CD14-positive monocyte (primary cell): Measurements from ENCODE around the gene GPR158. TPM values are rescaled to one million over a fixed set of nuclear protein-coding genes. Genes with fewer than 3 reads are reported as not detected.

ENCODE experiments used
- DNase-seq, 3 donors: peaks; one replicate each; pipeline ENCODE4 v3.0.0-alpha.2; 2011 to 2022
- H2AFZ ChIP-seq: 2 replicates; pipeline ENCODE4 v1.6.0; 2012; ENCODE audit warnings: mild to moderate bottlenecking, low read depth, low read length, inconsistent platforms; ENCODE audit not compliant: insufficient read depth, poor library complexity, severe bottlenecking
- H3K27ac ChIP-seq, 2 donors: 1 replicate in 1 of 2; 2 replicates in 1 of 2; pipeline ENCODE4 v1.5.1; 2012 to 2013; ENCODE audit warnings: low read length in 2 of 2, control low read depth in 1 of 2, inconsistent platforms in 1 of 2, low read depth in 1 of 2, mild to moderate bottlenecking in 1 of 2
- H3K27me3 ChIP-seq, 2 donors: one replicate each; pipeline versions ENCODE4 v1.6.0 to v1.6.1; 2011 to 2013; ENCODE audit warnings: low read length in 2 of 2; ENCODE audit not compliant: control insufficient read depth in 2 of 2, insufficient read depth in 2 of 2
- H3K36me3 ChIP-seq, 2 donors: replicated peaks in 1 of 2; 1 replicate in 1 of 2; 2 replicates in 1 of 2; pipeline versions ENCODE4 v1.5.1 to v1.6.1; 2012 to 2013; ENCODE audit warnings: low read length in 2 of 2, control low read depth in 1 of 2, inconsistent platforms in 1 of 2, mild to moderate bottlenecking in 1 of 2; ENCODE audit not compliant: insufficient read depth in 2 of 2, control insufficient read depth in 1 of 2
- H3K4me1 ChIP-seq, 2 donors: 1 replicate in 1 of 2; 2 replicates in 1 of 2; pipeline versions ENCODE4 v1.5.1 to v1.6.1; 2012 to 2013; ENCODE audit warnings: low read length in 2 of 2, control low read depth in 1 of 2, inconsistent platforms in 1 of 2, mild to moderate bottlenecking in 1 of 2, moderate library complexity in 1 of 2; ENCODE audit not compliant: insufficient read depth in 2 of 2, control insufficient read depth in 1 of 2
- H3K4me2 ChIP-seq: replicated peaks from 2 replicates; pipeline ENCODE3; 2012; ENCODE audit warnings: low read length, moderate library complexity, mild to moderate bottlenecking; ENCODE audit not compliant: poor library complexity, severe bottlenecking; ENCODE audit errors: extremely low read depth
- H3K4me3 ChIP-seq, 3 experiments: fragments of 200-600 bp in 1 of 3; sonication (generic) in 1 of 3; replicated peaks in 1 of 3; 1 replicate in 2 of 3; 2 replicates in 1 of 3; pipeline ENCODE4 v1.5.1; 2011 to 2013; ENCODE audit warnings: low read length in 3 of 3, mild to moderate bottlenecking in 3 of 3, control low read depth in 2 of 3, low read depth in 2 of 3, inconsistent platforms in 1 of 3, moderate library complexity in 1 of 3
- H3K79me2 ChIP-seq: 2 replicates; pipeline ENCODE4 v1.6.0; 2012; ENCODE audit warnings: mild to moderate bottlenecking, control low read depth, inconsistent platforms, low read length, moderate library complexity; ENCODE audit not compliant: insufficient read depth
- H3K9ac ChIP-seq: 2 replicates; pipeline ENCODE4 v1.6.0; 2017; ENCODE audit warnings: low read length, mild to moderate bottlenecking; ENCODE audit not compliant: insufficient read depth, poor library complexity, severe bottlenecking
- H3K9me3 ChIP-seq, 2 donors: replicated peaks in 1 of 2; 1 replicate in 1 of 2; 2 replicates in 1 of 2; pipeline versions ENCODE4 v1.5.1 to v1.6.1; 2012 to 2013; ENCODE audit warnings: low read length in 2 of 2, control low read depth in 1 of 2; ENCODE audit not compliant: control insufficient read depth in 1 of 2, insufficient read depth in 1 of 2
- H4K20me1 ChIP-seq: 2 replicates; pipeline ENCODE4 v1.6.0; 2012; ENCODE audit warnings: mild to moderate bottlenecking, low read length, control low read depth, moderate library complexity; ENCODE audit not compliant: insufficient read depth
- H3K27ac Mint-ChIP-seq, 7 donors: one replicate each; pipeline ENCODE4 v1.8.0; 2020; ENCODE audit warnings: mild to moderate bottlenecking in 7 of 7, mixed read lengths in 7 of 7, moderate library complexity in 6 of 7, inconsistent platforms in 2 of 7
- H3K27me3 Mint-ChIP-seq, 3 donors: one replicate each; pipeline ENCODE4 v1.8.0; 2021 to 2022; ENCODE audit warnings: low read depth in 3 of 3, mild to moderate bottlenecking in 3 of 3, mixed read lengths in 3 of 3, moderate library complexity in 3 of 3, inconsistent platforms in 1 of 3
- H3K36me3 Mint-ChIP-seq, 2 donors: one replicate each; pipeline ENCODE4 v1.8.0; 2020; ENCODE audit warnings: mixed read lengths in 2 of 2, inconsistent platforms in 1 of 2, mild to moderate bottlenecking in 1 of 2
- H3K4me1 Mint-ChIP-seq: one replicate; pipeline ENCODE4 v1.8.0; 2020; ENCODE audit warnings: mild to moderate bottlenecking, mixed read lengths
- H3K4me3 Mint-ChIP-seq, 2 donors: one replicate each; pipeline ENCODE4 v1.8.0; 2020; ENCODE audit warnings: mild to moderate bottlenecking in 2 of 2, mixed read lengths in 2 of 2, moderate library complexity in 1 of 2
- H3K9me3 Mint-ChIP-seq, 7 donors: one replicate each; pipeline ENCODE4 v1.8.0; 2020 to 2022; ENCODE audit warnings: mixed read lengths in 7 of 7, mild to moderate bottlenecking in 6 of 7, moderate library complexity in 6 of 7, inconsistent platforms in 2 of 7
- WGBS: methylation state at CpG from one replicate; pipeline ENCODE4 v1.1.5; 2013; ENCODE audit warnings: missing lambda C conversion rate; ENCODE audit not compliant: insufficient coverage; 5-methylcytosine and 5-hydroxymethylcytosine counted together
- intact Hi-C, 2 donors: fragments of 100-400 bp; cut with micrococcal nuclease; formaldehyde crosslinking; loops; one replicate each; pipeline versions ENCODE4 v1.15.0 to v1.15.1; 2023
- polyA plus RNA-seq, 3 donors: library from polyadenylated mRNA; depleted of rRNA in 1 of 3; unstranded in 2 of 3; stranded (reverse) in 1 of 3; fragments of 300-500 nt in 2 of 3; fragments of >200 nt in 1 of 3; fragmentation: Illumina TruSeq in 2 of 3; gene quantifications; 1 replicate in 2 of 3; 2 replicates in 1 of 3; pipeline ENCODE4 v1.2.3, GENCODE V29; 2012 to 2021
- TF ChIP-seq, protein P1 (sequence below): fragments of 200-600 bp; IDR thresholded peaks from one replicate; pipeline ENCODE4 v1.8.0; 2022; ENCODE audit warnings: antibody characterized with exemption, mild to moderate bottlenecking

GPR158 gene
- polyA plus RNA-seq, 3 donors: not detected

DNA sequence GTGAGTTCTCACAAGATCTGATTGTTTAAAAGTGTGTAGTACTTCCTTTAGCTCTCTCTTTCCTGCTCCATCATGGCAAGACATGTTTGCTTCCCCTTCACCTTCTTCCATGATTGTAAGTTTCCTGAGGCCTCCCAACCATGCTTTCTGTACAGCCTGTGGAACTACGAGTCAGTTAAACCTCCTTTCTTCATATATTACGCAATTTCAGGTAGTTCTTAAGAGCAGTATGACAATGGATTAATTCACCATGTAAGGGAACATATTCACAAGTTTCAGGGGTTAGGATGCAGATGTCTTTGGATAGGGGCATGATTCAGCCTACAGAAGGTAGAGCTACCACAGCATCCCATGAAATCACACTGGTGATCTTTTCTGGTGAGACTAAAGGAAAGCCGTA lies 174.7 kb downstream of the GPR158 start:
- Mint-ChIP-seq H3K27me3 (no peaks in the 10 kb centered on the region), H3K27ac (no peak overlapping the region), H3K4me3 (no peak overlapping the region), H3K9me3 (peaks cover 2 to 11% (median 4%) of the 10 kb centered on the region in 7 donors), H3K36me3 (no peaks in the 10 kb centered on the region), H3K4me1 (no peaks in the 10 kb centered on the region)
- intact Hi-C loops: no loop called here
- no peak overlapping the region for H3K4me2 ChIP-seq
- no peaks in the 10 kb centered on the region for H3K79me2 ChIP-seq
- H3K4me1 ChIP-seq: no peaks in the 10 kb centered on the region
- no peak overlapping the region for H3K9ac ChIP-seq
- no peaks in the 10 kb centered on the region for H3K27me3 ChIP-seq
- no peak for DNase-seq
- H3K9me3 ChIP-seq: no peaks in the 10 kb centered on the region
- 86% methylated on average over 1 of the region's 3 CpGs for WGBS
- H3K4me3 ChIP-seq: no peak overlapping the region
- H3K36me3 ChIP-seq: no peaks in the 10 kb centered on the region
- no peak overlapping the region for H3K27ac ChIP-seq
- TF ChIP-seq, protein P1, sequence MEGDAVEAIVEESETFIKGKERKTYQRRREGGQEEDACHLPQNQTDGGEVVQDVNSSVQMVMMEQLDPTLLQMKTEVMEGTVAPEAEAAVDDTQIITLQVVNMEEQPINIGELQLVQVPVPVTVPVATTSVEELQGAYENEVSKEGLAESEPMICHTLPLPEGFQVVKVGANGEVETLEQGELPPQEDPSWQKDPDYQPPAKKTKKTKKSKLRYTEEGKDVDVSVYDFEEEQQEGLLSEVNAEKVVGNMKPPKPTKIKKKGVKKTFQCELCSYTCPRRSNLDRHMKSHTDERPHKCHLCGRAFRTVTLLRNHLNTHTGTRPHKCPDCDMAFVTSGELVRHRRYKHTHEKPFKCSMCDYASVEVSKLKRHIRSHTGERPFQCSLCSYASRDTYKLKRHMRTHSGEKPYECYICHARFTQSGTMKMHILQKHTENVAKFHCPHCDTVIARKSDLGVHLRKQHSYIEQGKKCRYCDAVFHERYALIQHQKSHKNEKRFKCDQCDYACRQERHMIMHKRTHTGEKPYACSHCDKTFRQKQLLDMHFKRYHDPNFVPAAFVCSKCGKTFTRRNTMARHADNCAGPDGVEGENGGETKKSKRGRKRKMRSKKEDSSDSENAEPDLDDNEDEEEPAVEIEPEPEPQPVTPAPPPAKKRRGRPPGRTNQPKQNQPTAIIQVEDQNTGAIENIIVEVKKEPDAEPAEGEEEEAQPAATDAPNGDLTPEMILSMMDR: no peak
- H4K20me1 ChIP-seq: no peaks in the 10 kb centered on the region
- no peak overlapping the region for H2AFZ ChIP-seq

DNA sequence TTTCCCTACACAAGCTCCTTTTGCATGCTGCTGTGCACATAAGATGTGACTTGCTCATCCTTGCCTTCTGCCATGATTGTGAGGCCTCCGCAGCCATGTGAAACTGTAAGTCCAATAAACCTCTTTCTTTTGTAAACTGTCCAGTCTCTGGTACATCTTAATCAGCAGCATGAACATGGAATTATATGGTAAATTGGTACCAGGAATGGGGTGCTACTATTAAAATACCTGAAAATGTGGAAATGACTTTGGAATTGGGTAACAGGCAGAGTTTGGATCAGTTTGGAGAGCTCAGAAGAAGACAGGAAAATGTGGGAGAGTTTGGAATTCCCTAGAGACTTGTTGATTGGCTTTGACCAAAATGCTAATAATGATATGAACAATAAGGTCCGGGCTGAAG lies 181.8 kb downstream of the GPR158 start:
- Histone ChIP-seq H3K4me1 (no peaks in the 10 kb centered on the region), H4K20me1 (no peaks in the 10 kb centered on the region), H3K27me3 (no peaks in the 10 kb centered on the region), H3K27ac (no peak overlapping the region), H3K79me2 (no peaks in the 10 kb centered on the region), H3K9ac (no peak overlapping the region), H2AFZ (no peak overlapping the region), H3K9me3 (peaks cover 15 to 26% of the 10 kb centered on the region in 2 donors), H3K4me2 (no peak overlapping the region), H3K4me3 (no peak overlapping the region), H3K36me3 (no peaks in the 10 kb centered on the region)
- Mint-ChIP-seq H3K4me3 (no peak overlapping the region), H3K27ac (no peak overlapping the region), H3K27me3 (no peaks in the 10 kb centered on the region), H3K36me3 (no peaks in the 10 kb centered on the region), H3K9me3 (peaks cover 3 to 27% (median 16%) of the 10 kb centered on the region in 7 donors), H3K4me1 (no peaks in the 10 kb centered on the region)
- TF ChIP-seq, protein P1: no peak
- 91% methylated on average over 1 of the region's 2 CpGs for WGBS
- intact Hi-C loops: no loop called here
- no peak for DNase-seq
